PFSK-1 (cell line): ENCODE measurements around the gene NAA15.

ENCODE experiments used
- FOXP2 ChIP-seq: optimal IDR thresholded peaks from 2 replicates; pipeline ENCODE3; 2011; ENCODE audit warnings: borderline replicate concordance, control low read depth, inconsistent platforms; ENCODE audit not compliant: insufficient read depth; ENCODE audit errors: extremely low read length, extremely low read depth
- POLR2AphosphoS5 ChIP-seq: IDR thresholded peaks from 2 replicates; pipeline ENCODE4 v1.6.1; 2012; ENCODE audit warnings: low read depth, mild to moderate bottlenecking, control low read depth, low read length, moderate library complexity
- REST ChIP-seq, 2 experiments: IDR thresholded peaks; 2 replicates each; pipeline versions ENCODE4 v1.6.1 to v1.8.0; 2011 to 2012; ENCODE audit warnings: low read depth in 2 of 2, low read length in 2 of 2, control low read depth in 1 of 2, inconsistent platforms in 1 of 2, mild to moderate bottlenecking in 1 of 2, moderate library complexity in 1 of 2; ENCODE audit not compliant: insufficient read depth in 1 of 2
- SIN3A ChIP-seq: IDR thresholded peaks from 2 replicates; pipeline ENCODE4 v1.6.1; 2012; ENCODE audit warnings: mild to moderate bottlenecking, low read length, moderate library complexity, borderline replicate concordance; ENCODE audit not compliant: insufficient read depth
- TAF1 ChIP-seq: IDR thresholded peaks from 2 replicates; pipeline ENCODE4 v1.6.1; 2012; ENCODE audit warnings: low read length, control low read depth, borderline replicate concordance; ENCODE audit not compliant: insufficient read depth

NAA15 gene

DNA sequence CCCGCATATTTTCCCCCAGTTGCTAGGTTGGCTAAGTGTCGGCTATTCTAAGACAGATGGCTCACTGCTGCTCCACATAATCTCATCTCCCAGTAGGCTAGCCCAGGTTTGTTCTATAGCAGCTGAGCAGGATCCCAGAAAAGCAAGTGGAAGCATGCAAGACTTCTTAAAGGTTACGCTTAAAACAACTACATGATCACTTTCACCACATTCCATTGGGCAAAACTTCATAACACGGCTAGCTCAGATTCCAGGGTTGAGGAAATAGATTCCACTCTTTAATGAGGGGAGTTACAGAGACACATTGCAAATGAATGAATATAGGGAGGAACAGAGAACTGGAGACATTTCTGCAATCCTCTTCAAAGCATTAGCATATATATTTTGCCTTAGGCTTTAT, 139.7 kb downstream of the NAA15 start:
- TF ChIP-seq REST (IDR thresholded peaks at IDR 0.05; ENCODE audit: insufficient read depth in 1 of 2, low read depth in 2 of 2, low read length in 2 of 2), result no peak
- TF ChIP-seq FOXP2, result no peak
- no peak for TF ChIP-seq POLR2AphosphoS5
- no peak for TF ChIP-seq SIN3A
- no peak for TF ChIP-seq TAF1

GRCh38 chr4:139443661-139444060, 142.4 kb downstream of the NAA15 start:
- no peak for TF ChIP-seq SIN3A
- TF ChIP-seq TAF1, result no peak
- TF ChIP-seq POLR2AphosphoS5, result no peak
- no peak for TF ChIP-seq FOXP2
- TF ChIP-seq REST (IDR thresholded peaks at IDR 0.05; ENCODE audit: insufficient read depth in 1 of 2, low read depth in 2 of 2, low read length in 2 of 2), result no peak

GRCh38 chr4:139450586-139450985, 149.3 kb downstream of the NAA15 start:
- TF ChIP-seq REST (IDR thresholded peaks at IDR 0.05; ENCODE audit: insufficient read depth in 1 of 2, low read depth in 2 of 2, low read length in 2 of 2) (no peak), POLR2AphosphoS5 (no peak), FOXP2 (no peak), SIN3A (no peak), TAF1 (no peak)

- TF ChIP-seq POLR2AphosphoS5, result no peak
- no peak for TF ChIP-seq SIN3A
- no peak for TF ChIP-seq FOXP2
- TF ChIP-seq REST (IDR thresholded peaks at IDR 0.05; ENCODE audit: insufficient read depth in 1 of 2, low read depth in 2 of 2, low read length in 2 of 2), result no peak
- no peak for TF ChIP-seq TAF1
Measured at GRCh38 chr4:139451997-139452396, 150.7 kb downstream of the NAA15 start.

GRCh38 chr4:139453041-139453370, 151.7 kb downstream of the NAA15 start:
- TF ChIP-seq FOXP2, result no peak
- TF ChIP-seq POLR2AphosphoS5, result no peak
- TF ChIP-seq REST (IDR thresholded peaks at IDR 0.05; ENCODE audit: insufficient read depth in 1 of 2, low read depth in 2 of 2, low read length in 2 of 2), result no peak
- no peak for TF ChIP-seq TAF1
- no peak for TF ChIP-seq SIN3A
